Lower lobe of right lung (tissue), 2 donors: ENCODE results near the gene PPP1R14B. TPM values are rescaled to one million over a fixed set of nuclear protein-coding genes. Genes with fewer than 3 reads are reported as not detected.

Experiments used
- ATAC-seq, 2 donors: fragments of 200-7000 bp; cut with Tn5 transposase; one replicate each; pipeline ENCODE4 v1.9.1; 2020 to 2022; ENCODE audit warnings: mild to moderate bottlenecking in 2 of 2, moderate library complexity in 2 of 2
- DNase-seq: peaks from one replicate; pipeline ENCODE4 v3.0.0-alpha.2; 2020
- H3K27ac ChIP-seq: fragments of 200-600 bp; one replicate; pipeline ENCODE4 v1.8.0; 2022
- H3K27me3 ChIP-seq: fragments of 200-600 bp; one replicate; pipeline ENCODE4 v1.8.0; 2022; ENCODE audit warnings: low read depth
- H3K36me3 ChIP-seq: fragments of 200-600 bp; one replicate; pipeline ENCODE4 v1.8.0; 2022; ENCODE audit warnings: mild to moderate bottlenecking
- H3K4me1 ChIP-seq: fragments of 200-600 bp; one replicate; pipeline ENCODE4 v1.8.0; 2022
- H3K4me3 ChIP-seq: fragments of 200-600 bp; one replicate; pipeline ENCODE4 v1.8.0; 2022; ENCODE audit warnings: mild to moderate bottlenecking
- H3K9me3 ChIP-seq: fragments of 200-600 bp; one replicate; pipeline ENCODE4 v1.8.0; 2022
- CTCF ChIP-seq: fragments of 200-600 bp; IDR thresholded peaks from one replicate; pipeline ENCODE4 v1.8.0; 2022; ENCODE audit warnings: antibody characterized with exemption, mild to moderate bottlenecking
- intact Hi-C: fragments of 100-400 bp; cut with DNase I; formaldehyde crosslinking; loops from one replicate; pipeline ENCODE4 v1.11.0; 2022
- total RNA-seq: library from RNA; stranded (reverse); fragmentation: NEBNext Ultra II Directional; extraction: Animal tissue kit (Norgen Biotek cat#: 25700); gene quantifications from one replicate; pipeline ENCODE4 v1.2.1, GENCODE V29; 2021
- donor health status: DM: no; HTN: yes; CAD: no; lungs with severe emphysema.

PPP1R14B gene
- total RNA-seq, 1 donor from 2014 or later: 55.4 TPM

- no peak for ATAC-seq
- Histone ChIP-seq H3K36me3 (peaks cover 66% of the 10 kb centered on the region), H3K27ac (no peak overlapping the region), H3K9me3 (no peaks in the 10 kb centered on the region), H3K27me3 (no peaks in the 10 kb centered on the region), H3K4me1 (peaks cover 19% of the 10 kb centered on the region), H3K4me3 (no peak overlapping the region)
- DNase-seq: no peak
- intact Hi-C loops: no loop called here
- no peak for TF ChIP-seq CTCF
Observed at GRCh38 chr11:64256300-64256699, 9.6 kb upstream of the PPP1R14B start.

- no peak for TF ChIP-seq CTCF
- H3K27ac ChIP-seq: no peak overlapping the region
- H3K4me1 ChIP-seq: peaks cover 26% of the 10 kb centered on the region
- intact Hi-C loops: no loop called here
- peaks cover 61% of the 10 kb centered on the region for H3K36me3 ChIP-seq
- no peak for DNase-seq
- no peaks in the 10 kb centered on the region for H3K9me3 ChIP-seq
- no peak for ATAC-seq
- H3K4me3 ChIP-seq: no peak overlapping the region
- no peaks in the 10 kb centered on the region for H3K27me3 ChIP-seq
Observed at GRCh38 chr11:64255135-64256128, 8.7 kb upstream of the PPP1R14B start.

GRCh38 chr11:64254326-64254725 lies 7.6 kb upstream of the PPP1R14B start:
- Histone ChIP-seq H3K36me3 (peaks cover 51% of the 10 kb centered on the region), H3K9me3 (no peaks in the 10 kb centered on the region), H3K4me1 (peaks cover 26% of the 10 kb centered on the region), H3K27me3 (no peaks in the 10 kb centered on the region), H3K27ac (no peak overlapping the region), H3K4me3 (no peak overlapping the region)
- no peak for ATAC-seq
- TF ChIP-seq CTCF: no peak
- intact Hi-C loops: no loop called here
- no peak for DNase-seq

DNA sequence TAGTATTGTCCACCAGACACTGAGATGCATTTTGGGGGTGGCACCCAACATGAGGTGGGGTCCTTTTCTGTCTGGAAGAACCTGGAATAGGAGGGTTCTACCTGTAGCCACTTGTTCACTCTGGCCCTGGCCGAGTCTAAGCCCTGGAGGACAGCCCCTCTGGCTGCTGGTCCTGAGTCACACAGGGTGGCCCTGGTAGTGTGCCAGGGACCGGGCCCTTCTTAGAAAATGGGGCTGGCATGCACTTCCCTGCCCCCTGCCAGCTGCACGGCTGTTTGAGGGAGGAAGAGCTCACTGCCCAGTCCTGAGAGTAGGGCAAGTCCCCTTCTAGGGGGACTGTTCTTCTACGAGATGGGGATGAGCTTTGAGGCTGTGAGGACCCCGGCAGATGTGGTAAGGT lies 6.7 kb upstream of the PPP1R14B start:
- peaks cover 26% of the 10 kb centered on the region for H3K4me1 ChIP-seq
- intact Hi-C loops: no loop called here
- TF ChIP-seq CTCF: no peak
- no peak overlapping the region for H3K4me3 ChIP-seq
- ATAC-seq (no peak), DNase-seq (no peak)
- H3K27me3 ChIP-seq: no peaks in the 10 kb centered on the region
- peaks cover 43% of the 10 kb centered on the region for H3K36me3 ChIP-seq
- H3K9me3 ChIP-seq: no peaks in the 10 kb centered on the region
- H3K27ac ChIP-seq: no peak overlapping the region

GRCh38 chr11:64253043-64253442 lies 6.3 kb upstream of the PPP1R14B start:
- Histone ChIP-seq H3K4me3 (peak overlapping the region; percentile 91), H3K36me3 (peaks cover 39% of the 10 kb centered on the region), H3K27me3 (no peaks in the 10 kb centered on the region), H3K4me1 (peaks cover 26% of the 10 kb centered on the region), H3K9me3 (no peaks in the 10 kb centered on the region), H3K27ac (peak overlapping the region; percentile 77)
- no peak for DNase-seq
- ATAC-seq: no peak
- no peak for TF ChIP-seq CTCF
- intact Hi-C loops: no loop called here
